Measurements from ENCODE around the gene JPH2.
A peak's percentile ranks its signal among the peaks of the same experiment; 100 is the strongest.

The JPH2 gene

DNA sequence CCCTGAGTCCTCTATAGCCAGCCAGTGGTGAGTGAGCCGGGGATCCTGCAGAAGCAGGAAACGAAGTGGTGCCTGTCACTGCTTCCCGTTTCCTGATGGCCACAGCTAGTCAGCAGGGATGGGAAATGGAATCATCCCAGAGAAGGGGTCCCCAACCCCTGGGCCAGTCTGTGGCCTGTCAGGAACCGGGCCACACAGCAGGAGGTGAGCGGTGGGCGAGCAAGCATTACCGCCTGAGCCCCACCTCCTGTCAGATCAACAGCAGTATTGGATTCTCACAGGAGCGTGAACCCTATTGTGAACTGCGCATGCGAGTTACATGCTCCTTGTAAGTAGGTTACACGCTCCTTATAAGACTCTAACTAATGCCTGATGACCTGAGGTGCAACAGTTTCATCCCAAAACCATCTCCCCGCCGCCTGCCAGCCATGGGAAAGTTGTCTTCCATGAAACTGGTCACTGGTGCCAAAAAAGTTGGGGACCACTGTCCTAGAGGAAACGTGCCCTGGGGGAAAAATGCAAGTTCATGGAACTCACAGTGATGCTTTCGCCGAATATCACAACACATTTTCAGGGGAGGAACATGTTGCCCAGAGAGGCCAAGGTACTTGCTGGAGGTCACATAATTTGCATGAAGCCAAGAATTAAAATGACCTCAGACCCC is 113.8 kb downstream of the JPH2 start:
- DNase-seq, result no peak

DNA sequence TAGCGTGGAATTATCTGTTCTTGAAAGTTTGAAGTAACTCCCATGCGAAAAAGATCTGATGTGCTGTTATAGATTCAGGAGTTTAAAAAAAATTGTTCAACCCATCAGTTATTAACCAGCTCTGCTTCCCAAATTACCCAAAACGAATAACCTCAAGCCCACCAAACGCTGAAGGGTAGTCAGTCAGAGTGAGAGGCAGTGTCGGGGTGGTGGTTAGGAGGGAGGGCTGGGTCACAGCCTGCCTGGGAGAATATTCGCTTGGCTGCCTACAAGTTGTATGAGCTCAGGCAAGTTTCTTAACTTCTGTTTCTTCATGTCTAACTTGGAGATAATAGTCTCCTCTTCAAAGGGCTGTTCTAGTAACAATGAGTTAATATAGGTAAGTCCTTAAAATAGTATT is 114.6 kb downstream of the JPH2 start:
- no peak for DNase-seq

DNA sequence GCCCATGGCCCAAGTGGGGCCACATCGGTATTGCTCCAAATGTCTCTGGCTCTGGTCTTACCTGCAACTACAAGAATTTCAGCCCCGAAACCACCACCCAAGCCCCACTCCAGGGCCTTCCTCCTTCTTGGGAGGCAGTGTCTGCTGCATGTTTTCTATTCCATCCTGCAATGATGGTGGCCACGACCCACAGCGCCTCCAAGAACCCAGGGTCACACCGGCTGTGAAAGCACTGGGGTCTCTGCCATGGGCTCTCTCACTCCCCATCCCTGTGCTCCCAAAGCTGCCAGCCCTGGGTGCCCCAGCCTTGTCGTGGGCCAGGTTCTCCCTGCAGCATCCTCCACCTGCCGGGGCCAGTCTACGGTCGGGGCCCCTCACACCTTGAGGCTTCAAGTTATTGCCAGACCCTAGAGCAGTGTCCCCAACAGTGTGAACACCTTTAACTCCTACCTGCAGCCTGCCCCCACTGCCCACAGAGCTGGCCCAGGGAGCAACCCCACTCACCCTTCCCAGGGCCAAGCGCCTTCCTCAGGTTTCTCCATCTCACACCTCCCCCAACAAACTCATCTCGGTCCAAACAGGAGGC is 115.4 kb downstream of the JPH2 start:
- no peak for DNase-seq

DNA sequence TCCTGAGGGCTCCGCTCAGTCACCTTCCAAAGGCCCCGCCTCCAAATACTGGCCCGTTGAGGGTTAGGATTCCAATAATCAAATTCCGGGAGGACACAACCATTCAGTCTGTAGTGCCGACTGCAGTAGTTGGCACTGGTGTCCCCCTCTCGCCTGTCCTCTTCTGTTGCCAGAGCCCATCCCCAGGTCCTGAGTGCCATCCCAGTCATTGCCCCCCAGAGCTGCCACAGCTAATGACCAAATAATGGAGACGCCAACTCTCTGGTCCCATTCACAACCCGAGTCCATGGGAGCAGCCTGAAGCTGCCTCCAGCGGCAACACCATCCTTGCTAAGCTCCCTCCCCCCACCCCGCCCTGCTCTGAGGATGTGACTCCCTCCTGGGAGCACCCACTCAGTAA is 115.9 kb downstream of the JPH2 start:
- no peak for DNase-seq

DNA sequence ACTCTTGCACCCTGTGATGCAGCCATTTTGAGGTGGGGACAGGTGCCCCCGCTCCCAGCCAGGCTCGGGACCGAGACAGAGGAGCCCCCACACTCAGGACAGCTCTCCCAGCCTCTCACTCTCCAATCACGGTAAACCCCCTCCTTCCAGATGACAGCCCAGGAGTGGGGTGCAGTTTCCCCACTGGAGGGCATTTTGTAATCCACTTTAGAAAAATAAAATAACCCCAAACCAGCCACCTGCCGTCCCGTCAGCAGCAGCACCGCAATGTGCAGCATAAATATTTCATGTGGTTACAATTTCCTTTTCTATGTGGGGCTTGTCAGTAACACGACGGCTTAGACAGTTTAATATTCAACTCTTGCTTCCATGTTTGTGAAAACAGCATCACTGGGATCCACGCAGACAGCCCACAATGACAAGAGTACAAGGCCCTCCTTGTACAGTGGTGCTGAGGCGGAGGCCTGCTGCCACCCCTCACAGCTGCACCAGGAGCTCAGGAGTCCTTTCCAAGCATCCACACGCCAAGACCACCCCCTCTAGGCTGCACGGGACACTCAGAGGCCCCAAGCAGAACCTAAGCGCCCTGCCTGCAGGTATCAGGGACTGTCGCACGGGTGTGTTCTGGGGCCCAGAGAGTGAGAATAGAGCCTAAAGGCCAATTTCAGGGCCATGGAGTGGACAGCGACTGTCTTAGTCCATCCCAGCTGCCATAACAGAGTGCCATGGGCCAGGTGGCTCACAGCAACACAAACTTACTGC is 116.7 kb downstream of the JPH2 start:
- DNase-seq, result no peak

DNA sequence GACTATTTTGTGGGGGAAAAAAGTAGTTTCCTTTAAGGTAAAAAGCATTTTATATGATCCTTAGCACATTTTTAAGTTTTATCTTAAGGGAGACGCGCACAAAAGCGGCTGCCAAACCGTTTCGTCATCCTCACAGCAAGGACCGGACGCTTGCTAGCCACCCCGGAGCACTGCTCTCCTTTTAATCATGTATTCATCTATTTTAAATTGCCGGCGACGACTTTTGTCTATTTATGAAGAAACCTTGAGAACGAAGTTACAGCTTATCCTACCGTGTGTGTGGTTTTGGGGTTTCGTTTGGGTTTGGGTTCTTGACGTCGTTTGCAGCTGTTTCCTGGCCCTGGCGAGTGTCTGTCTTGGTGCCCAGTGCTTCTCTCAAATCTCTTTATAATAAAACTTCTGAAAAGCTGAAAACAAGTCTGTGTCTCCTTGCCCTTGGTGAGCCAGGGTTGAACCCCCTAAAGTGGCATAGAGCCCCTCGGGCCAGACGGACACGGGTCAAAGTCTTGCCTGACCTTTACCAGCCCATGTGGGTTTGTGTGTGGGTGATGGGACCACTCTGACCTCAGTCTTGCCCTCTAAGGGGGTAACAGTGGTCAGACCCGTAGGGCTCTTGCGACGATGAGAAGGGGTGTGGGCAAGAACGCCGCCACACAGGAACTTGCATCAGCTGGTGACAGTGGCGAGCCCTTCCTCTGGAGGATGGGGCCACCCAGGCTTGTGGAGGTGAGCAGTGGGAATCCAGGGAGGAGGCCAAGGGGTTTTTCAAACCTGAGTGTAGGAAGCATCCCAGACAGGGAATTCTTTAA is 117.6 kb downstream of the JPH2 start:
- peak; percentile 51 to 55 for DNase-seq

DNA sequence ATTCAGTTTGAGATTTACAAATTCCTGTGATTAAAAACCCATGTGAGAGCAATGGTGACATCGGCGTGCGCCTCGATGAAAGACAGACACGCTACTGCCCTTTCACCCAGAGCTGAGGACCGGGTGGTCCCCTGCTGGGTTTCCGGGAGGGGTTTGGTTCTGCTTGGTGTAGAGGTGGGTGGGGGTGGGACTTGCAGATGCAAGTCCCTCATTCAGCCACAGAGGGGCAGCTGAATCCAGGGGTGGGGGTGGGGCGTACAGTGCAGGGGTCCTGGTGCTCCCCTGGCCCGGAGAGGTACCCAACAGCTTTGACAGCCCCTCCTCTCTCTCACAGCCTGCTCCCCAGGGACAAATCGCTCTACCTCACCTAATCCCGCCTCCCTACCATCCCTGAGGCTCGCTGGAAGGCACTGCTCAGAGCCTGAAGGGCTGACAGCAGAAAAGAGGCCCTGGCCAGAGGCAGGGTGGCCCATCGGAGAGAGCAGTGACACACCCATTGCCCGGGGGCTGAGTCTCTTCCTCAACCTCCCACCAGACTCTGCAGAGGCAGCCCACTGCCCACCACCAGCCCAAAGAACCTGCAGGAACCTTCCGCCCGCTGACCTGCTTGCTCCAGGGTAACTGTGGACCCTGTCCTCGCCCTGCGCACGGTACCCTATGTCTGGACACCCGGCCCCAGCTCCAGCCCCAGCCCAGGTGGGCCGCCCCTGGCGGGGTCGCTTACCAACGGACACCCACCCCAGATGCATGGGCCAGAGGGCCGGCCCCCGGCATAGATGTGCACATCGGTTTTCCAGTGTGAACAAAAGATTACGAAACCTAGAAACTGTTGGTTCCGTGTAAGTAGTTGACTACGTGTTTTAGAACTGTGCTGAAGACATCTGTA is 118.4 kb downstream of the JPH2 start:
- no peak for DNase-seq

DNA sequence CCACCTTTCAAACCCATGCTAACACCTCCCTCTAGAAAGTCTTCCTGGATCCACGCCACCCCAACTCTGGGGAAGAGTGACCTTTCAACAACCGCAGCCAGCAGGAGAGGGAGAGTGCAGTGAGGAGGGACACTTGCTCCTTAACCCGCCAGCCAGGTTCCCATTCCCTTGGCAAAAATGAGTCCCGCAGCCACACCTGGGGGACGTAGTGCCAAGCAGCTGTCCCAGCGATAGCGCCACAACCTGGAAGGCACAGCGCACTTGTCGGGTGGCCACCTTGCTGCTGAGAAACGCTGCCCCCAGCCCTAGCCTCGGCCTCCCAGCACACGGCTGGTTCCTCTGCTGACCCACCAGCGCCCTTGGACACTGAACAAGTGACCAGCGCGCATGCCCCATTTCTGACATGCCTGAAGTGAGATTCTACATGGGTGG is 119.3 kb downstream of the JPH2 start:
- no peak for DNase-seq

DNA sequence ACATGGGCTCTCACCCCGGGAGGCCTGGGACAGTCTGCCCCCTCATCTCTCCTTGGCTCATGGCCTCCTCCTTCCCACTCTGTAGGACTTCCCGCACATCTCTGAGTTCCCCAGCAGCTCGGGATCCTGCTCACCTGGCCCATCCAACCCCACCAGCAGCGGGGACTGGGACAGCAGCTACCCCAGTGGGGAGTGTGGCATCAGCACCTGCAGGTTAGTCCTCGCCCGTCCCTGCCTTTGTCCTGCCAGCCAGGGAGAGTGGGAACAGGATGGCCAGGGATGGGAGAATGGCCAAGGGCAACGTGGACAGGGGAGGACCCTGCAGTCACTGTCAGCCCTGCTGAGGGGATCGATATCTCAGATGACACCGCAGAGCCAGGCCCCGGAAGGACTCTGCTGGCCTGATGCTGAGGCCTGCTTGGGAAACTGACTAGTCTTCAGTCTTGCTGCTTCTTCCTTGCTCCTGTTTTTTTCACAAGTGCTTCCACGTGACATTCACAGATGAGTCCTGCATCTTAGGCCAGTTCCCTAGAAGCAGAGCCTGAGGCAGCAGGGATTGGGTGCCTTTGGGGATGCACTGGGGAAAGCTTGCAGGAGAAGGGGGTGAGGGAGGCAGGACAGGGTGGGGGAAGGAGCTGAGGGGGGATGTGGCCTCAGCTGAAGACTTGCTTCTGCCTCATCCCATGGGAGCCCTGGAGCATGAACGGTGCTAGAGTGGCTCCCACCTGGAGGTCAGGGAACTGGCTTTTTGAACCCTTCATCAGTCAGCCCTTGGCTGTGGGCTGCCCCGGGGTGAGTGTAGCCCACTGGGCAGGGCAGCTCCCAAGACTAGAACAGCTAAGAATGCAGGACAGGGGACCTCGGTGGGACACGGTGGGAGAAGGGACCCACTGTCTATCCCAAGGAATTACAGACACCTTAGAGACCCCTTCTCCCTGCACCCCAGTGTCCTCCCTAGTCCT is 120.1 kb downstream of the JPH2 start:
- DNase-seq, result no peak

DNA sequence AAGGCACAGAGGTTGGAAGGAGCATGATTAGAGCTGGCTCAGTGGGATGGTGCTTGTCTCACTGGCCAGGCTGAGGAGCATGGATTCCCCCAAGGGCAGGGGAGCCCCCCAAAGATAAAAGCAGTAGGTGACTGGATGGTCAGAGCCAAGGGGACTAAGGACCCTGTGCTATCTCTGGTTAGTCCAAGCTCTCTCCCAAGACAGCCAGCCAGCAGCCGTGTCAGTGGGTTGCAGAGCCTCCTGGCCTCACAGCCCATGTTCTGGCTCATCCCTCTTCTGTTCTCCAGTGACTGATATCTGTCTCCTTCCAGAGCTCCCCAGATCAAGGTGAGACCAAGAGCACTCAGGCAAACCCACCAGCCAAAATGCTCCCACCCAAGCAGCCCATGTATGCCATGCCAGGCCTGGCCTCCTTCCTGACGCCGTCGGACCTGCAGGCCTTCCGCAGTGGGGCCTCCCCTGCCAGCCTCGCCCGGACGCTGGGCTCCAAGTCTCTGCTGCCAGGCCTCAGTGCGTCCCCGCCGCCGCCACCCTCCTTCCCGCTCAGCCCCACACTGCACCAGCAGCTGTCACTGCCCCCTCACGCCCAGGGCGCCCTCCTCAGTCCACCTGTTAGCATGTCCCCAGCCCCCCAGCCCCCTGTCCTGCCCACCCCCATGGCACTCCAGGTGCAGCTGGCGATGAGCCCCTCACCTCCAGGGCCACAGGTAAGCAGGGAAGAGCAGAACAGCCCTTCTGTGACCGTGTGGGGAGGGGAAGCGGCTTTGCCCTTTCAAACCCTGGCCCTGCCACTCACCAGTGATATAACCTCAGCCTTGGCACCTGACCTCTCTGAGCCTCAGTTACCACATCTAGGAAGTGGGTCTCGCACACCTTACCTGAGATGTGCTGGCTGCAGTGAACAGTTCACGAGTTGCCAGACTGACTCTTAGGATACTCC is 121.3 kb downstream of the JPH2 start:
- no peak for DNase-seq

DNA sequence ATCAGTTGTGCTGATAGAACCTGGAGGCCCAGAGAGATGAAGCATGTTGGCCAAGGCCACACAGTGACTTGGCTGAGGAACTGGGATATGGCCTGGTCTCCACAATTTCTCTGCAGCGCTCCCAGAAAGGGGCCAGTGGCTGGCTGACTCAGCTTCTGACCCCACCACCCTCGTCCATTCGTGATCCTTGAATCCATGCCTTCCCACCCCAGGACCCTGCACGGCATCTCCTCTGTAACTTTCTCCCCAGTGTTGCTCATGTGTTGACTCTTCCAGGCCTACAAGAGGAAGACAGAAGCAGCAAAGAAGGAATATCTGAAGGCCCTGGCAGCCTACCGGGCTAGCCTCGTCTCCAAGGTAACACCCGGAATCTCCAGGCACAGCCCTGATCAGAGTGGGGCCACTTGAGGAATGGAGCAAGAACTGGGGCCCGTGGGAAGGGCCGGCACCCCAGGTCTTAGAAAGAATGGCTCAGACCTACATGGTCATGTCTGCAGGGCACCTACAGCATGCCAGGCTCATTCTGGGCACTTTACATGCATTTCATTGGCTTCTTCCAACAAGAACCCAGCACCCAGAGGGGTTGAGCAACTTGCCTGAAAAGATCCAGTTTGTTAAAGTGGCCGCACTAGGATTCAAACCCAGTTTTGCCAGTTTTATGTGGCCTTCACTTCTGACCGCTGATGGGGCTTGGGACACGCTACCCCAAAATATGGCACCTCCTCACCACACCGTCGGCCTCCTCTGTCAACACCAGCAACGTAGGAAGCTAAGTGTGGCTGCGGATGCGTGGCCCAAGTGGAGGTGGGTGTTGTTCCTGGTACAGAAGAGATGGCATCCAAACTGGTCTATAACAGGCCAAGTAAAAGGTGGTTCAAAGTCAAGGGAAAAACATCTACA is 122.2 kb downstream of the JPH2 start:
- no peak for DNase-seq

Data from stimulated activated CD4-positive, alpha-beta T cell treated with anti-CD3 and anti-CD28 coated beads, Interleukin-2, amount 100 ng/mL, for 24 hours (primary cell).